GM19438 (cell line): ENCODE data around the gene SNCA.

Source experiments
- ATAC-seq: cut with Tn5 transposase; IDR thresholded peaks from one replicate; pipeline ENCODE4 v1.9.1; 2021; ENCODE audit warnings: low read depth; ENCODE audit not compliant: unreplicated experiment

Gene SNCA

DNA sequence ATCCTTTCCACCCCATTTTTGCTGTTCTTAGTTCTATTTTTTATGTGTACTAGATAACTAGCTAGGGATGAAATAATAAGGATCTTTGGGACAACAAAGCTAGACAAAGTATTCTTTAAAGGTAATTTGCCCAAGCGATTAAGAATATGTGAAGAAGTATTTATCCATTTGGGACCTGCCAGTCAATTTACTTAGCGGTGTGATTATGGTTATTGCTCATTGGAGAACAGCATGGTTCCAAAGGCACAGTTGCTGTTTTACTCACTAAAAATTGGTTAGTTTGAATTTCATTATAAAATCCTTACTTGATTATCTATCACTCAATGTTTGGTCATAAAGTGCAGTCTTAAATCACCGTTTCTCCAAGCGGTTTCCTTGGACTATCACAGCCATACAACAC lies 124.1 kb downstream of the SNCA start:
- no peak for ATAC-seq

DNA sequence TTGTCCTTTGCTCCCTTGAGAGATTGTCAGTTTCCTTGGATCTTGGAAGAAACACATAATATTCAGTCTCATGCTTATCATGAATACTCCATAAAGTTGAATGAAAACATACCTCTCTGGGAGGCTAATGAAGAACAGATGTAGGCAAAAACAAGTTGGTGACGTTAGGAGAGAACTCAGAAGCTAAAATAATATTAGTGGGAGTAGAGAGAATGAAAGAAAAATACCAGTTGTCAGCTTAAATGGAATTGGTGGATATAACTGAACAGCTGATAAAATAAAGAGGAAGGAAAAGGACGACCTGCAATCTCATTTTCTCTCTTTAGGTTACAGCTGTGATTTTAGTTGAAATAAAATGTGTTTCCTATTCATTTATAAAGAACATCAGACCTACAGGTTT lies 124.8 kb downstream of the SNCA start:
- ATAC-seq = no peak

DNA sequence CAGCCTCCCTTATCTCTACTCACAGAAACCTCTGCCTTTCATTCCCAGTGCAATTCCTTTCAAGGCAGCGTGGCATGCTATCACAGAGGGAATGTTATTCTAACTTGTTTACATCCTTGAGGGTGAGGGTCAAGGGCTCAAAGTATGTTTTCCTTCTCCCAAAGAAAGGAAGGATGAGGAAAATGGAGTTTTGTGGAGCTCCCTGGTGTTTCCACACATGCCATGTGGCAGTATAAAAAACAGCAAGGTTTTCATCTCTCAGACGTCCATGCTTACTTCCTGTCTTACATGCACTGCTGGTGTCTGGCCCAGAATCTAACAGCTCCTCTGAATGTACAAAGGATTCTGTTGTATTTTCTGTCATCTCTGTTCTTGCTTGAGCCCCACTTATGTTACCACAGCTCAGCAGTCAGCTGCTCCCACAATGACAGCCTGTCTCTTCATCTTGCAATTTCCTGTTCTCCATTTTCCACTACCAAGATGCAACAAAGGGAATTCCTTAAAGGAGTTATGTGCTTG lies 128.0 kb downstream of the SNCA start:
- ATAC-seq = no peak

DNA sequence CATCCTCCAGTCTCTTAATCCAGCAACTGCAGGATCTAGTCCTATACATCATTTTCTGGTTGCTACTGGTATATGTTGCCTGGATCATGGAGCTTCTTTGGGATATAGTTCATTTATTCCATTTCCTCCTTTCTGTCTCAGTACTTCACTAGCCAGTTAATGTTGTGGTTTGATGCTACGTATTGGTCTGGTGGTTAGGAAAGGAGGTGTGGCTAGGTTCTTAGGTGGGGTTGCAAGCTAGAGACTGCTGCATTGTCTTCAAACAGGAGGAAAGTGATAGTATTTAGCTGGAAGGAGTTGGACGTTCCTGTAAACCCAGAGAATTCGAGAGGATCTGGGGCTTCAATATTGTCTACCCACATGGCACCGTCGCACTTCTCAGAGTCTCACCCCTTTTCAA lies 129.5 kb downstream of the SNCA start:
- no peak for ATAC-seq

DNA sequence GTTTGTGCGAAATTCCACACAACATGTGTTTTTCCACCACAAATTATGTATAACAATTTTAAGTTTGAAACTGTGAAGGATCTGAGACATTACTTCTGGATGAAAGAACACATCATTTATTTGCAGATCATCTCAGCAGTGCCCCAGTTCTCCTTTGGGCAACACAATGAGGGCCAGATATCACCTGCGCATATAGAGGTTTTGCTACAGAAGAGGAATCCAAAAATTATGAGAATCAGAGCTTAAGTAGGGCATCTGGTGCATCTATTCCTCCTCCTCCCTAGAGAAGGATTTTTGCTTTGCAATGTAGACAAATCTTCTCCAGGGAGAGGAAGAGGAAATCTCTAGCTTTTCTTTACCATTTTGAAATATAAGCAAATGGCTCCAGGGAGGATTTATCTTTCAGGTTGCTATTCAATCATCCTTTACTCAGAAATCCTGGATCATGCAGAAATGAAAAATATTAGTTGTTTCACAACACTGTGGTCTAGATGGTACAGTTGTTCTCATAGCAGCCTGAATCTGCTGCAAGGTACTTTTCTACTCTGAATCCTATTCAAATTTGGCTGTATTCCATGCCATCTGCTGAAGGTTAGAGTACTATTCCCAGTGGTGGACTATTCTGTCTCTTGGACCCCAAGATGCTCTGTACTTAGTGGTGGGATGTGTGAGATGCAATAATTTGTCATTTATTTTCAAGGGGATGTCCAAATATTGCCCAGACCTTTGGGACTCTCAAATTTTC lies 132.1 kb downstream of the SNCA start:
- ATAC-seq = no peak

DNA sequence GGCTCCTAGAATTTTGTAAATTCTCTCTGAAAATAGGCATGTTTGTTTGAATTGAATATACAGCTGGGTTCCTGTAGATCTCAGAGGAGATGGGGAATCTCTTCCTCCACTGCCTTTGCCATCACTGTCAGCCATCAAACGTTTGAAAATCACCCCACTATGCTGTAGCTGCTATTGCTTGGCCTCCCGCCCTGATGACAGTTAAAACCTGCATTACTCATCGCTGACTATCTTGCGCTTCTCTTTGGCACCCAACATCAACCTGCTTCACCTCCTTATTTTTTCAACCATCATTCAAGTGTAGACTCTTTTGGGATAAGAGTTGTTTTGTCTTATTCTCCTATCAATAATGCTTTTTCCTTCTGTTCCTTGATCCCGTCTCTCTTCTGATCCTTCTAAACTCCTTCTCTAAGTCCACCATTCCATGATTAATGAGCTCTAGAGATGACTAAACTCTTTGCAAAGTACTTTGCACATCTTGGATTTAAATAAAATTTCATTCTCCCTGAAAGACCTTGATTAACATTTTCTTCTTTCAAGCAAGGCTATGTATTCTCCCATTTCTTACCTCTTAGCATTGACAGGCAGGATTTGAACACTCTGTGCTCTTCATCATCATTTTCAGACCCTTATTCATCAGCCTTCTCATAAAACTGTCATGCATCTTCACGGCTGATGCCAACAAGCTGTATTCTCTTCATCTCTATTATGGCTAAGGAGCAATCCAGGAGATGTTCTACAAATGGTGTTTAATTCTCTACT lies 133.0 kb downstream of the SNCA start:
- ATAC-seq = no peak

DNA sequence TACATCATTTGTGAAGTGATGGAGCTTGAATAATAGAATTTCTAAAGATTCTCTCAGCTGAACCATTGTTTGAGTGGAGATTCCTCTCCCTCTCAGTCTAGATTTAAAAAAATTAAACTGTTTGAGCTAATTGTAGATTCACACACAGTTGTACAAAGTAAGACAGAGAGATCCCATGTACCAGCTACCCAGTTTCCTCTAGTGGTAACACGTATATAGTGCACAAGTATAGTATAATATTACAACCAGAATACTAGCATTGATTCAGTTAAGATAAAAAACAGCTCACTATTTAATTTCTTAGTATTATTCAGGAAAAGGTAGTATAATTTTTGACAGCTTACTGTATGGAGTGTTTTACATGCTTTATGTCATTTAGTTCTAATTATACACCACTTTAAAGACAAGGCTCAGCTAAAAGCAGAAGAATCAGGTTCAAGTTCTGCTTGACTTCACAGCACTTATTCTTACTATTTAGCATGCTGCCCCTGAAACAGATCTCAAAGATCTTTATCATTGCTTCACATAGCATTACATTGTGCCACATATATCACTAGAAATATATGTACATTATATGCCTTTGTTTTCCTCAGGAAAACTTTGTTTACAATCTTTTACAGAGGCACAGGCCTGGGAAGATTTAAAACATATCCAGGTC lies 136.1 kb downstream of the SNCA start:
- no peak for ATAC-seq

DNA sequence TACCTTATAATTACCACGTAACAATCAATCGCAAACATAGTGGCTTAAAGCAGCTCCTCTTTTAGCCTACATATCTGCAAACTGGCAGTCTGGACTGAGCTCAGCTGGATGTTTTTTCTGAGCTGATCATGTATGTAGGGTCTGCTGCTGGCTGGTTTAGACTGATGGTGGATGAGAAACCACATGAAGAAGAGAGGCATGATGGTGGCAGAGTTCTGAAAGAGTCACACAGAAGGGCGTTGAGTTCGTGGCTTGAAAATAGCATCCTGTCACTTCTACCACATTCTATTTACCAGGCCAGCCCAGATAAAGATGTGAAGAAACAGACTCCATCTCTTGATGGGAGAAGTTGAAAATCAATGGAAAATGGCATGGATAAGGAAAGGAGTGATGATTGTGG lies 151.3 kb downstream of the SNCA start:
- no peak for ATAC-seq

DNA sequence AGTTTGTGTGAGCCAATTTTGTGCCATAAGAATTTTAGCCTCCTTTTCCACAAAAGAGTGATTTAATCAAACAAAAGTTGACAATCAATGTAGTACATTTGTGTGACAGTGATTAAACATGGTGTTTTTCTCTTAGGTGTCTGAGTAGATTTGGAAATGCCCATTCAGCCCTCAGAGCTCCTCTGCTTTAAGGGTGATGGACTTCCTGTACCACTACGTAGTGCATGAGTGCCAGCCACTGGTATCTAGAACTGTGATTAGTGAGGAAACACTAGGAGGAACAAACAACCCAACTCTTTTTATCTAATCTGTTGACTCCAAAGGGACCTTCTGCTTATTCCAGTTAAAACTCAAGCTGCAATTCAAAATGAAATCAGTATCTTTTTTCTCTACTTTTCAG lies 151.7 kb downstream of the SNCA start:
- ATAC-seq = no peak

DNA sequence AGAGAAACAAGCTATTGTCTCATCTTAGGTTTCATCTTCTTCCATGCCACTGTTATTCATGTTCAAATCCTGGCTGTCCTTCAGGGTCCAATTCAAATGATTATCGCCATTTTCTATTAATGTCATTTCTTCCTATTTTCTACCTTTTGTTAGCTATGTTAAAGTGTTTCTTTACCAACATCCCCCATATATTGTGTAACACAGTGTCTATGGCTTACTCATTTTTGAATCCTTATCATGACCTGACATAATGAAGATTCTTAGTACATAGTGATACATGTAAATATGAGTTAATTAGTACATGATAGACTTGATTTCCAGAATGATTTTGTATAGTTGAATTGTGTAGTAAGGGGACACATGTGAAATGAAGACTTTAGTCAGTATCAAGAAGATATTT lies 152.4 kb downstream of the SNCA start:
- no peak for ATAC-seq

DNA sequence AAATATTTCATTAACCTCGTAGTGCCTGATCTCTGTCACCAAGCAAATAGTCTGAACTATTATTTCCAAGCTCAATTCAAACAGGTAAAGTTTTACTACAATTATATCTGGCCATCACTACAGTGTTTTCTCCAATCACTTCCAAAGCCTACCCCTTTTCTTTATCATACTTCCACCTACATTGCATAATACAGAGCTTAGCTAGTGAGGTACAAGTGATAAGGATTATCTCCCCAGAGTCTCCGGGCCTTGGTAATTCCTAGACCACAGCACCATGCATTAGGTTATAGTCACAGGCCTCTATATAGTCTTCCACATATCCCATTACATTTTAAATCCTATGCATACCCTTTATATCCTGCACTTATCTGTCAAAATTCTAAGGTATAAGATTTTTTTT lies 154.2 kb downstream of the SNCA start:
- no peak for ATAC-seq

DNA sequence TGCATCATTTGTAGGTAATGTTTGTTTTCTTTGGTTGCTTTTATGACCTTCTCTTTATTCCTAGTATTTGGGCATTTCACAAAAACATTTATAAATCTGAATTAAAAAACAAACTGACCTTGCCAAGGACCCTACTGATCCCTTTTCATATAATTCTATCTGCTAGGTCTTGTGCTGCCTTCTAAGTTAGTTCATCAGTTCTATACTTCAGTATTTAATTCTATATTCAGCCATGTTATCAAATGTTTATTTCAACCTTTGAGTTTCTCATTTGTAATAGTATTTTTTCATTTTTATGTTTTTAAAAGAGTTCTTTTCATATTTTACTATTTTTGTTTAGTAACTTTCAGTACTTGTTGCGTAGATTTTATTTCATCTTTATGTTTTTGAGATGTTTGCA lies 155.3 kb downstream of the SNCA start:
- no peak for ATAC-seq

DNA sequence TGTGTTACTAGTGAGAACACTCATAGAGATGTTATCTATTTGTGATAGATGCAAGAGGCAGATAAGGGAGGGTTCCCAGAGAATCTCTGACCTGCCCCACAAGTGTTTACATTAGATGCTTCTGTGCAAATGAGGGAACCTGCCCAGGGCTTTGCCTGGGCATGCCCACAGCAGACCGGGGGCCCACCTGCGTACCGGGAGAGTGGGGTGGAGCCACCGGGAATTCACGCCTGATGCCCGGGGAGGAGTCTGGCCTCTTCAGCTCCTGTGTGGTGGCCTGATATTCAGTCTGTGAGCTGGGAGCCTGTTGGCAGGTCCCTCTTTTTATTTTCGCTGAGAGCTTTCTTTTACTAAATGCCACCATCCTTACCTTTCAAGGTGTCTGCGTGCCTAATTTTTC lies 155.7 kb downstream of the SNCA start:
- no peak for ATAC-seq

DNA sequence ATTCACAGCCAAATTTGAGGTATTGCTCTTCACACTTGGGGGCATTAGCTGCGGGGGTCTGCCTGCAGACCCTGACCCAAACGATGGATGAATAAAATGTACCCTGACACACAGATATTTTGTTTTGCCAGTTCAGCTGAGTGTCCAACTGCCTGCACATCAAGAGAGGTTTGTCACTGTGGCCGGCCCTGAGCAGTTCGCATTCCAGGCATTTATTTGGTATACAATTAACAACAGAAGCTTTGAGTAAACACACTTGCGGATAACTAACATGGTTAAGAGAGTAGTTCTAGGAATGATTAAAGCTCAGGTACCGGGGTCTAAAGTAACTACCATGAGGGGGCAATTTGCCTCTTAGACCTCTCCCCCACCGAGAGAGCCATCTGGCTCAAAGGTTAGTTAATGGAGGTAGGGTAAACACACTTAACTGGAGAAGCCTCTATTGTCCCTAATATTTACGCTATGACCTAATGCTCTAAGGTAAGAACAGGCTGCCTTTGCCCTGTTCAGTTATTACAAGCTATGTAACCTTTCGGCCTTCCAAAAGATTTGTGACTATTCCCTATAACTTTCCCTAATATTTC lies 162.0 kb downstream of the SNCA start:
- ATAC-seq = no peak
